ENCODE data around the gene C10orf90.

Gene C10orf90

DNA sequence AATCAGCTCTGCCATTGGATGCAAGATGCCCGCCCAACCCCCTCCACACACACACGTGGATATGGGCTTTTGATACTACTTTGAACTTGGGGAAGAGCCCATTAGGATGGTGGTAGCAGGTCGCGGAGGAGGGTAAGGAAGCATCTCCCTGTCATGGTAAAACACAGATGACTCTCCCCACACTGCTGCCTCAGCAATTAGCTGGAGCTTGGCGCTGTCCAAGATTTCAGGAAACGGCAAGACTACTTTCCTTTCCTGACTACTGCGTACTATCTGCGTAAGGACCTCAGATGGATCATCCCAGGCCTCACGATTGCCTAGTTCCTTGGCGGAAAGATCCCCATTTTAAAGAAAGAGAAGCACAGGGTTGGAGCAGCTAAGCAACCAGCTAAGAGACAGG, 134.3 kb downstream of the C10orf90 start:
- no peak for ATAC-seq

DNA sequence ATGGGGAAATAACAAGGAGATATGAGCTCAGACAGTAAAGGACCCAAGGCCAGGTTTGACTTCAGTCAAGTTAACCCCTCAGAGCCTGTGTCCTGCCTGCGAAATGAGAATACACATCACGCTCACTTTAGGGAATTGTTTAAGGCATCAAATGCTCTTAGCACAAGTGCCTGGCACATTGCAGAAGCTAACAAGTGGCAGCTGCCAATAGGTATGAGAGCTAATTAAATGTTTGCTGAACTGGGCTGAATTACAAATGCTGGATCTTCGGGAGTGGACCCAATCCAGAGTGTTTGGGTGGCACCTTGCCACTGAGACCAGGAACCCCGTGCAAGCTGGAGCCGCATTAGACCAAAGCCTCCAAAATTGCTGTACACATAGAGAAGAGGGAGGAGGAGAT, 136.8 kb downstream of the C10orf90 start:
- TF ChIP-seq OSR1 (CRISPR knock-in tag; IDR thresholded peaks at IDR 0.05), result no peak
- TF ChIP-seq, protein P1, sequence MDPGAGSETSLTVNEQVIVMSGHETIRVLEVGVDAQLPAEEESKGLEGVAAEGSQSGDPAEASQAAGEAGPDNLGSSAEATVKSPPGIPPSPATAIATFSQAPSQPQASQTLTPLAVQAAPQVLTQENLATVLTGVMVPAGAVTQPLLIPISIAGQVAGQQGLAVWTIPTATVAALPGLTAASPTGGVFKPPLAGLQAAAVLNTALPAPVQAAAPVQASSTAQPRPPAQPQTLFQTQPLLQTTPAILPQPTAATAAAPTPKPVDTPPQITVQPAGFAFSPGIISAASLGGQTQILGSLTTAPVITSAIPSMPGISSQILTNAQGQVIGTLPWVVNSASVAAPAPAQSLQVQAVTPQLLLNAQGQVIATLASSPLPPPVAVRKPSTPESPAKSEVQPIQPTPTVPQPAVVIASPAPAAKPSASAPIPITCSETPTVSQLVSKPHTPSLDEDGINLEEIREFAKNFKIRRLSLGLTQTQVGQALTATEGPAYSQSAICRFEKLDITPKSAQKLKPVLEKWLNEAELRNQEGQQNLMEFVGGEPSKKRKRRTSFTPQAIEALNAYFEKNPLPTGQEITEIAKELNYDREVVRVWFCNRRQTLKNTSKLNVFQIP (CRISPR knock-in tag; IDR thresholded peaks at IDR 0.05; ENCODE audit: borderline replicate concordance, low read depth), result no peak
- TF ChIP-seq ZC3H10 (CRISPR knock-in tag; IDR thresholded peaks at IDR 0.05), result no peak
- TF ChIP-seq, protein P2, sequence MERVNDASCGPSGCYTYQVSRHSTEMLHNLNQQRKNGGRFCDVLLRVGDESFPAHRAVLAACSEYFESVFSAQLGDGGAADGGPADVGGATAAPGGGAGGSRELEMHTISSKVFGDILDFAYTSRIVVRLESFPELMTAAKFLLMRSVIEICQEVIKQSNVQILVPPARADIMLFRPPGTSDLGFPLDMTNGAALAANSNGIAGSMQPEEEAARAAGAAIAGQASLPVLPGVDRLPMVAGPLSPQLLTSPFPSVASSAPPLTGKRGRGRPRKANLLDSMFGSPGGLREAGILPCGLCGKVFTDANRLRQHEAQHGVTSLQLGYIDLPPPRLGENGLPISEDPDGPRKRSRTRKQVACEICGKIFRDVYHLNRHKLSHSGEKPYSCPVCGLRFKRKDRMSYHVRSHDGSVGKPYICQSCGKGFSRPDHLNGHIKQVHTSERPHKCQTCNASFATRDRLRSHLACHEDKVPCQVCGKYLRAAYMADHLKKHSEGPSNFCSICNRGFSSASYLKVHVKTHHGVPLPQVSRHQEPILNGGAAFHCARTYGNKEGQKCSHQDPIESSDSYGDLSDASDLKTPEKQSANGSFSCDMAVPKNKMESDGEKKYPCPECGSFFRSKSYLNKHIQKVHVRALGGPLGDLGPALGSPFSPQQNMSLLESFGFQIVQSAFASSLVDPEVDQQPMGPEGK (CRISPR knock-in tag; IDR thresholded peaks at IDR 0.05; ENCODE audit: borderline replicate concordance), result no peak
- TF ChIP-seq ISL1 (CRISPR knock-in tag; IDR thresholded peaks at IDR 0.05), result no peak
- no peak for TF ChIP-seq TCF4 (CRISPR knock-in tag; IDR thresholded peaks at IDR 0.05; ENCODE audit: borderline replicate concordance)
- TF ChIP-seq ZNF8 (CRISPR knock-in tag; IDR thresholded peaks at IDR 0.05), result no peak
- TF ChIP-seq PPARA (CRISPR knock-in tag; IDR thresholded peaks at IDR 0.05; ENCODE audit: borderline replicate concordance), result no peak
- TF ChIP-seq CSDC2 (CRISPR knock-in tag; IDR thresholded peaks at IDR 0.05), result no peak
- TF ChIP-seq, protein P3, sequence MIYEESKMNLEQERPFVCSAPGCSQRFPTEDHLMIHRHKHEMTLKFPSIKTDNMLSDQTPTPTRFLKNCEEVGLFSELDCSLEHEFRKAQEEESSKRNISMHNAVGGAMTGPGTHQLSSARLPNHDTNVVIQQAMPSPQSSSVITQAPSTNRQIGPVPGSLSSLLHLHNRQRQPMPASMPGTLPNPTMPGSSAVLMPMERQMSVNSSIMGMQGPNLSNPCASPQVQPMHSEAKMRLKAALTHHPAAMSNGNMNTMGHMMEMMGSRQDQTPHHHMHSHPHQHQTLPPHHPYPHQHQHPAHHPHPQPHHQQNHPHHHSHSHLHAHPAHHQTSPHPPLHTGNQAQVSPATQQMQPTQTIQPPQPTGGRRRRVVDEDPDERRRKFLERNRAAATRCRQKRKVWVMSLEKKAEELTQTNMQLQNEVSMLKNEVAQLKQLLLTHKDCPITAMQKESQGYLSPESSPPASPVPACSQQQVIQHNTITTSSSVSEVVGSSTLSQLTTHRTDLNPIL (CRISPR knock-in tag; IDR thresholded peaks at IDR 0.05; ENCODE audit: low read depth), result no peak
- TF ChIP-seq RARB (CRISPR knock-in tag; IDR thresholded peaks at IDR 0.05), result no peak
- TF ChIP-seq SNAI2 (CRISPR knock-in tag; IDR thresholded peaks at IDR 0.05), result no peak
- no peak for TF ChIP-seq ZNF70 (CRISPR knock-in tag; IDR thresholded peaks at IDR 0.05)
- TF ChIP-seq GLIS3 (CRISPR knock-in tag; IDR thresholded peaks at IDR 0.05), result no peak
- TF ChIP-seq BACH2 (CRISPR knock-in tag; IDR thresholded peaks at IDR 0.05; ENCODE audit: borderline replicate concordance), result no peak
- TF ChIP-seq ZFP3 (CRISPR knock-in tag; IDR thresholded peaks at IDR 0.05), result no peak
- ATAC-seq, result no peak

More for the DNA sequence above, 134.3 kb downstream of the C10orf90 start:
- TF ChIP-seq ZNF8 (CRISPR knock-in tag; IDR thresholded peaks at IDR 0.05) (no peak), PPARA (CRISPR knock-in tag; IDR thresholded peaks at IDR 0.05; ENCODE audit: borderline replicate concordance) (no peak)
- TF ChIP-seq, protein P1 (CRISPR knock-in tag; IDR thresholded peaks at IDR 0.05; ENCODE audit: borderline replicate concordance, low read depth), result no peak
- TF ChIP-seq, protein P3 (CRISPR knock-in tag; IDR thresholded peaks at IDR 0.05; ENCODE audit: low read depth), result no peak

DNA sequence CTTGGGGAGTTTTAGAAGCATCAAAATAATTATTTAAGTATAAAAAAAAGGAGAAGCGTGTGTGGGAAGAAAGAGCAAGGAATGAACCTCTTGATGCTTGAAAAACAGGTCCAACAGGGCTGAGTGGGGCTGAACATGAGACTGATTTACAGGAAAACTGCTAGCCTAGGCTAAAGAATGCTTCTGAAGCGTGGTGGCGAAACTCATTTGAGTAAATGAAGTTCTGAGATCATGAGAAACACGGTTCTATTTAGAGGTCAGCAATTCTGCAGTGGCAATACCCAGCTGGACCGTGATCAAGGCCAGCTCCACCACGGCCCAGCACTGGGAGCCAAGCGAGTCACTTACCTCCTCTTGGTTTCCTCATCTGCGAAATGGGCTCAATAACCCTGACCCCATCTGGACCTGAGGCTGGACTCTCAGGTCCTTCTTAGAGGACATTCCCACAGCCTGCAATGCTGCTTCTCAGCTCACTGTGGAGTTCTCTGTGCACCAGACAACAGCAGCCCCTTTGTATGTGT, 142.1 kb downstream of the C10orf90 start:
- ATAC-seq, result no peak
- TF ChIP-seq ZFP30 (CRISPR knock-in tag; IDR thresholded peaks at IDR 0.05) (no peak), ESRRG (CRISPR knock-in tag; IDR thresholded peaks at IDR 0.05) (no peak), GLIS3 (CRISPR knock-in tag; IDR thresholded peaks at IDR 0.05) (no peak)

DNA sequence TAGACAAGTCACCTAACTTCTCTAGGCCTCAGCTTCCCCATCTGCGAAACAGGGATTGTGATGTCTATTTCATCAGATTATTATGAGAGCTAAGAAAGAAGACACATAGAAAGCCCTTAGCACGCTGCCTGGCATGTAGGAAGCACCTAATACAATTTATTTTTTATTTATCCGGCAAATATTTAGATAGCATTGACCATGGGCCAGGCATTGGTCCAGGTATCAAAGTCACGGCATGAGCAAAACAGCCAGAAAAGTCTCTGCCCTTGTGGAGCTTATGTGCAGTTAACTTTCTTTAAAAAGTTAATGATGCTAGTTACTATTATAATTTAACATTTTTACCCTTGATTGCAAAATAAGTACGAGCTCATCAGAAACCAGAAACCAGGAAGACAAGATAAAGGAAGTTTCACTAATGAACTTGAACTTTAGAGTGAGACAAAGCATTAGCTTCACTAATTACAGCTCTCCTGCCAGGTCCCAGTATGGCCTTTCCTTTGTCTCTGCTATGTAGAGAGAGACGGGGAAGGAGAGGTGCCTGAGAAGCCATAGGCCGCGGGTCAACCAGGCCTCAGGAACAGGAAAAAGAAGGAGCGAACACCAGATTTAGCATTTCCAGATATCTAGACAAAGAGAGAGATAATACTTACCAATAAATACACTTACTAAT, 142.7 kb downstream of the C10orf90 start:
- no peak for ATAC-seq
- TF ChIP-seq RARB (CRISPR knock-in tag; IDR thresholded peaks at IDR 0.05) (no peak), ARNTL (CRISPR knock-in tag; IDR thresholded peaks at IDR 0.05; ENCODE audit: borderline replicate concordance, low read depth) (no peak), ESRRG (CRISPR knock-in tag; IDR thresholded peaks at IDR 0.05) (no peak), OSR1 (CRISPR knock-in tag; IDR thresholded peaks at IDR 0.05) (no peak), ZNF8 (CRISPR knock-in tag; IDR thresholded peaks at IDR 0.05) (no peak), TOX (CRISPR knock-in tag; IDR thresholded peaks at IDR 0.05; ENCODE audit: borderline replicate concordance) (no peak), GLIS3 (CRISPR knock-in tag; IDR thresholded peaks at IDR 0.05) (no peak), TCF4 (CRISPR knock-in tag; IDR thresholded peaks at IDR 0.05; ENCODE audit: borderline replicate concordance) (no peak), ZNF70 (CRISPR knock-in tag; IDR thresholded peaks at IDR 0.05) (no peak), CSDC2 (CRISPR knock-in tag; IDR thresholded peaks at IDR 0.05) (no peak)
- TF ChIP-seq, protein P4, sequence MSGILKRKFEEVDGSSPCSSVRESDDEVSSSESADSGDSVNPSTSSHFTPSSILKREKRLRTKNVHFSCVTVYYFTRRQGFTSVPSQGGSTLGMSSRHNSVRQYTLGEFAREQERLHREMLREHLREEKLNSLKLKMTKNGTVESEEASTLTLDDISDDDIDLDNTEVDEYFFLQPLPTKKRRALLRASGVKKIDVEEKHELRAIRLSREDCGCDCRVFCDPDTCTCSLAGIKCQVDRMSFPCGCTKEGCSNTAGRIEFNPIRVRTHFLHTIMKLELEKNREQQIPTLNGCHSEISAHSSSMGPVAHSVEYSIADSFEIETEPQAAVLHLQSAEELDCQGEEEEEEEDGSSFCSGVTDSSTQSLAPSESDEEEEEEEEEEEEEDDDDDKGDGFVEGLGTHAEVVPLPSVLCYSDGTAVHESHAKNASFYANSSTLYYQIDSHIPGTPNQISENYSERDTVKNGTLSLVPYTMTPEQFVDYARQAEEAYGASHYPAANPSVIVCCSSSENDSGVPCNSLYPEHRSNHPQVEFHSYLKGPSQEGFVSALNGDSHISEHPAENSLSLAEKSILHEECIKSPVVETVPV (CRISPR knock-in tag; IDR thresholded peaks at IDR 0.05), result no peak
- TF ChIP-seq, protein P5, sequence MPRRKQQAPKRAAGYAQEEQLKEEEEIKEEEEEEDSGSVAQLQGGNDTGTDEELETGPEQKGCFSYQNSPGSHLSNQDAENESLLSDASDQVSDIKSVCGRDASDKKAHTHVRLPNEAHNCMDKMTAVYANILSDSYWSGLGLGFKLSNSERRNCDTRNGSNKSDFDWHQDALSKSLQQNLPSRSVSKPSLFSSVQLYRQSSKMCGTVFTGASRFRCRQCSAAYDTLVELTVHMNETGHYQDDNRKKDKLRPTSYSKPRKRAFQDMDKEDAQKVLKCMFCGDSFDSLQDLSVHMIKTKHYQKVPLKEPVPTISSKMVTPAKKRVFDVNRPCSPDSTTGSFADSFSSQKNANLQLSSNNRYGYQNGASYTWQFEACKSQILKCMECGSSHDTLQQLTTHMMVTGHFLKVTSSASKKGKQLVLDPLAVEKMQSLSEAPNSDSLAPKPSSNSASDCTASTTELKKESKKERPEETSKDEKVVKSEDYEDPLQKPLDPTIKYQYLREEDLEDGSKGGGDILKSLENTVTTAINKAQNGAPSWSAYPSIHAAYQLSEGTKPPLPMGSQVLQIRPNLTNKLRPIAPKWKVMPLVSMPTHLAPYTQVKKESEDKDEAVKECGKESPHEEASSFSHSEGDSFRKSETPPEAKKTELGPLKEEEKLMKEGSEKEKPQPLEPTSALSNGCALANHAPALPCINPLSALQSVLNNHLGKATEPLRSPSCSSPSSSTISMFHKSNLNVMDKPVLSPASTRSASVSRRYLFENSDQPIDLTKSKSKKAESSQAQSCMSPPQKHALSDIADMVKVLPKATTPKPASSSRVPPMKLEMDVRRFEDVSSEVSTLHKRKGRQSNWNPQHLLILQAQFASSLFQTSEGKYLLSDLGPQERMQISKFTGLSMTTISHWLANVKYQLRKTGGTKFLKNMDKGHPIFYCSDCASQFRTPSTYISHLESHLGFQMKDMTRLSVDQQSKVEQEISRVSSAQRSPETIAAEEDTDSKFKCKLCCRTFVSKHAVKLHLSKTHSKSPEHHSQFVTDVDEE (CRISPR knock-in tag; IDR thresholded peaks at IDR 0.05), result no peak
